Measurements from ENCODE around the gene PACSIN2.
"Not testable (repeated sequence)": the region's sequence is repeated elsewhere in the genome, so short reads cannot be mapped to it uniquely, and the experiment has no call there.

The PACSIN2 gene

DNA sequence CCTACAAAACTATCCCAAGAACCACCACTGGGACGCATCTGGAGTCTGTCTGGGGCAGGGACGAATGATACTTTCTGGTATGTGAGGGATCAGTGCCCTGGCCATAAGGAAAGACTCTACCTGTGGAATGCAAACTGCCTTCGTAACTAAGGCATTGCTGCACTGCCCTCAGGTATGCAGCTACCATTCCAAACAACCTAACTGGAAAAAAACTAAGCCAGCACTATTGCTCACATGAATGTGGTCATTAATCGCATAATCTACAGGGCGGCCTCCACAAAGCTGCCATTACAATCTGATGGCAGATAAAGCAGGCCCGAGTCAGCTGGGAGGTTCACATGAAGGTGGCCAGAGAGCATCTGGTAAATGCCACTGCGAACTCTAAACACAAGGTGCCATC lies 3.9 kb downstream of the PACSIN2 start:
- no peak for DNase-seq (ENCODE audit: low read depth)

DNA sequence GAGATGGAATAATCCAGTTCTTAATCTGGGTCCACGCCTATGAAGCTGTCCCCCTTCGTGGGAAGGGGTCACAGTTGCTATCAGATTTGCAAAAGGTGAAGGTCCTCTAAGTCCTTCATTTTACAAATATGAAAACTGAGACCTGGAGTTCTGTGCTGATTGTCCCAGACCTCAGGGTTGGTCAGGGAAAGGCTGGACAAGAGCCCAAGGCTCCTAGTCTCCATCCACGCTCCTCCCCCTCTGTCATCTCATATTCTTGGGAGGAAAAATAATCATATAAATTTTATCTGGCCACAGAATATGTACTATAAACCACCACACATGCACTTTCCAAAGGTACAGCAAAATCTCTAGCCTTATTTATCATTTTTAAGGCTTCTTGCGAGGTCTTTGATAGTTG lies 5.5 kb downstream of the PACSIN2 start:
- no peak for DNase-seq (ENCODE audit: low read depth)

DNA sequence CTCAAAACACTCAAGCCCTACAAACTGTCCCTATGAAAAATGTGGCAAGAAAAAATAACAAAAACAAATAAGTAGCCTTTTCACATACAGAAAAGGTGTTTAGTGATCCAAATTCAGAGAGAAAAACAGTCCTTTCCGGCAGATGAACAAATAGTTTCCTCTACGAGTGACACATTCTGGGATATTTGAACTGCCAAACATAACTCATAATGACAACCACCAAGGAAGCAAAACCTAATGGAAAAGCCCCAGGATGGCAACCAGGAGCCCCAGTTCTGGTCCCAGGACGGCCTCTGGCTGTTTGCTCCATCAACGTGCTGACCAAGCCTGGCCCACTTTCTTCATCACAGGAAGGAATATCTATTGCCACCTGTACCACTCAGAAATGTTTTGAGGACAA lies 6.0 kb downstream of the PACSIN2 start:
- DNase-seq (ENCODE audit: low read depth), result no peak

DNA sequence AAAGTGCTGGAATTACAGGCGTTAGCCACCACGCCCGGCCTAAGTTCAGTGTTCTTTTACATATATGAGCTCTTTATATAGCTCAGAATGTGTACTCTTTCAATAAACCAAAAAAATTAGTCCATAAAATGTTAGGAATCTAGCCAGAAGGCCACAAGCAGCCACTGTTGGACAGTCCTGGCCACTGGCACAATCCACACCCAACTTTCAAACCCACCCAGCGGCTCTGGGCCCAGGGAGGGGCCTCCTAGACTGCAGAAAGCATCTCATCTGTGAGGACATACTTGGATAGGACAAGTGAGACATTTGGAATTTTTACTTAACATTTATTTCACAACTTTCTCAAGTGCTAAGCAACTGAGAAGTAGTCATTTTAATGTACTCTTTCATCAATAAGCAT lies 6.4 kb downstream of the PACSIN2 start:
- peak; percentile 41 for DNase-seq (ENCODE audit: low read depth)

DNA sequence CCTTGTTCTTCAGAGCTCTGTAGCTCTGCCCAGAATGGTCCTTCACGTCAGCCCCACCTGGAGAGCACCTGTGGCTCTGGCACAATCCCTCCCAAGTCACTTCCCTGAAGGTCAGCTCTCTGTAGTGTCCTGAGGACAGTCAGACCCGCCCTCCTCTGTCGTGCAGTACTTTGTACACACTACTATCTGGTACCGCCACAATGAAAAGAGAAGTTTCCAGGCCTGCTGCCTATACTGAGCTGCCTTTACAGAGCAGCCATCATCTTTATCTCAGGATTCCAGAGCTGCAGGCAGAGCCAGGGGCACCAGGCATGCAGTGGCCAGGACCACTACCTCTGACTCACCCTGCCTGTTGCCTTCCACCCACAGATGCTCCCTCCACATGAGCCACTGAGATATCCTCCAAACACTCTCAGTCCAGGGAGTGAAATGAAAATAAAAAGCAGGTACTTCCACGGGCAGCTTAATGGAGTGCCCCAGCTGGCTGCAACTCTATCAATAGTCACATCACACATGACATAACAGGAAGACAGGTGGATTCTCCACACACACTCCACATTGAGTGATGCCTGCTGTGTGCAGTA lies 7.3 kb downstream of the PACSIN2 start:
- DNase-seq (ENCODE audit: low read depth), result no peak

DNA sequence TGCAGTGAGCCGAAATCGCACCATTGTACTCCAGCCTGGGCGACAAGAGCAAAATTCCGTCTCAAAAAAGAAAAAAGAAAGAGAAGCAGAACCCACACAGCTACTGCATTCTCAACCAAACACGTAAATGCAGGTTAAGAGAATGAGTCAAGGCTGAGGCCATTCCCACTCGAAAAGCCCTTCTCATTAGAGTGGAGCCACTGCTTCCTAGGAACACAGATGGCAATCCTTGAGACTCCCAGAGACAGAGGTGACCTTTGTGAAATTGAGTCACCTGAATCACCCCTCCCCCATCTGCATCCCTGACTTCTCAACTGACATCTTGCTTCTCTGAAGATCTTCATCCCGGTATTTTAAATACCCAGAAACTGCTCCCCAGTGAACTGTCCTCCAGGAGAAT lies 8.2 kb downstream of the PACSIN2 start:
- DNase-seq (ENCODE audit: low read depth), result no peak

DNA sequence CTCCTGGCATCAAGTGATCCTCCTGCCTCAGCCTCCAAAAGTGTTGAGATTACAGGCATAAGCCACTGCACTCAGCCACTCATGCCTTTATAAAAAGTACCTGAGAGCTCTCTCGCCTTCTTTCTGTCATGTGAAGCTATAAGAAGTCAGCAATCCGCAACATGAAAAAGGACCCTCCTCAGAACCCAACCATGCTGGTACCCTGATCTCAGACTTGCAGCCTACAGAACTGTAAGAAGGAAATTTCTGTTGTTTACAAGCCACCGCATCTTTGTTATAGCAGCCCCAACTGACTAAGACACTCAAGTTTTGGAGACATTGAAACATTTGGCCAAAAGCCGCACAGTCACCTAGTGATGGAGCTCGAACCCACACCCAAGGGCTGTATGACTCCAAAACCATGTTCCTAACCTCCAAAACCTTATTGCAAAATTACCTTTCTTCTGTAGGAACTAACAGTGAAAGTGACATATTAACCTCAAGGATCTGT lies 8.9 kb downstream of the PACSIN2 start:
- no peak for DNase-seq (ENCODE audit: low read depth)

DNA sequence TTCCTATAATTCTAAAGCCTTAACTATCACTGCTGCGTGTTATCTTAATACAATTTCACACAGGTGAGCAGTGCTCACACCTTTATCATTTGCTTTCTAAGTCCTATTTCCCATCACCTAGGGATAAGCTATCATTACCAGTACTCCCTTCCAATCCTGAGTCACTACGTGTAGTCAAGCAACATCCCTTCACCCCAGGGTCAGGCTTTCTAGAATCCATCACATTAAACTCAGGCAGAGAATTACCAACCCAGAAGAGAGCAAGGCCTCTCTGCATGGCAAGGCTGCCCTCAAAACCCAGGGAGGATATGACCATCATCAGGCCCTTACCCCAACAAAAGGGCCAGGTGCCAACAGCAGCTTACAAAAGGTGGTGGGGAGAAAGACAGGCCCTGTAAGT lies 9.8 kb downstream of the PACSIN2 start:
- DNase-seq (ENCODE audit: low read depth), result no peak

DNA sequence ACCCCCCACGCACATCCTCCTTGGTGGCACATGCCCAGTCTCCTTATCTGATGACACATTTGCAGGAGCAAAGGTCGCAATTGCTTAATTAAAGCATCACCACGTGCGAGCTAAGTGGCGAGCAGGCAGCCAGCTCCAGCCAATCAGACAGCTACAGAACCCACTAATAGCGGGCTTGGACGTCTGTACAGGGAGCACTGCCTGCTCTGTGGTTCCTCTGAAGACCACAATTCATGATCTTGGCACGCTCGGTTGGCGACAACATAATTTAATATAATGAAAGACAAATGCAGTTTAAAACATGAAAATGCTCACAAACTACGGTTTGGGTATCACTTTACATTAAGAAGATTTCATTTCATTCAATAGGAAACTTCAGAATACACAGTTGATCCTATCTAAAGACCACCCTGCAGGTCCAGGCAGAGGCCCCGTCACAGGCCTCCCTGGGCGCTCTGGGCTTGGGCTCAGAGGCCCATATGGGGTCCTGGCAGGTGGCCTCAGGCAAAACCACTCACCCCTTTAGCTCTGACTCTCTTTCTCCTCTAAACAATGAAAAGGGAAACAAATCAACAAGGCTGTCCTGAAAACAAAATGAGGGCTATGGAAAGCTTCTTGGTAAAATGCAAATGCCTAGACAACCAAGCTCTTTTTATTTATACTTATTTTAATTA lies 10.4 kb downstream of the PACSIN2 start:
- peak; percentile 85 for DNase-seq (ENCODE audit: low read depth)

DNA sequence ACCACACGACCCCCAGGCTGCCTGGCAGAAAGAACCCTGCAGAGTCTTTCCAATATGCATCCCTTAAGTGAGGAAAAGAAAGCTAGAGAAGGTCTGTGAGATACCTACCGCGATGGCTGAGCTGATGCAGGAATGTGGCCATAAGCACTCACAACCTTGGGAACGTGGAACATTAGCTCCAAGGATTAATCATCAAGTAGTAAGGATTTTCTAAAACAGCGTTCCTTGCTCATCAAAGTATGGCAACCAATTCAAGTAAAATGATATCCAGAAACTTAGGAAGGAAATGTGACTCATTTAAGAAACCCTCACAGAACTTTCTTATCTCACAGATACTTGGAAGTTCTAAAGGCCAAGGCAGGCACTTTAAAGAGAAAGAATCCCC lies 12.8 kb downstream of the PACSIN2 start:
- DNase-seq (ENCODE audit: low read depth), result peak; percentile 44

DNA sequence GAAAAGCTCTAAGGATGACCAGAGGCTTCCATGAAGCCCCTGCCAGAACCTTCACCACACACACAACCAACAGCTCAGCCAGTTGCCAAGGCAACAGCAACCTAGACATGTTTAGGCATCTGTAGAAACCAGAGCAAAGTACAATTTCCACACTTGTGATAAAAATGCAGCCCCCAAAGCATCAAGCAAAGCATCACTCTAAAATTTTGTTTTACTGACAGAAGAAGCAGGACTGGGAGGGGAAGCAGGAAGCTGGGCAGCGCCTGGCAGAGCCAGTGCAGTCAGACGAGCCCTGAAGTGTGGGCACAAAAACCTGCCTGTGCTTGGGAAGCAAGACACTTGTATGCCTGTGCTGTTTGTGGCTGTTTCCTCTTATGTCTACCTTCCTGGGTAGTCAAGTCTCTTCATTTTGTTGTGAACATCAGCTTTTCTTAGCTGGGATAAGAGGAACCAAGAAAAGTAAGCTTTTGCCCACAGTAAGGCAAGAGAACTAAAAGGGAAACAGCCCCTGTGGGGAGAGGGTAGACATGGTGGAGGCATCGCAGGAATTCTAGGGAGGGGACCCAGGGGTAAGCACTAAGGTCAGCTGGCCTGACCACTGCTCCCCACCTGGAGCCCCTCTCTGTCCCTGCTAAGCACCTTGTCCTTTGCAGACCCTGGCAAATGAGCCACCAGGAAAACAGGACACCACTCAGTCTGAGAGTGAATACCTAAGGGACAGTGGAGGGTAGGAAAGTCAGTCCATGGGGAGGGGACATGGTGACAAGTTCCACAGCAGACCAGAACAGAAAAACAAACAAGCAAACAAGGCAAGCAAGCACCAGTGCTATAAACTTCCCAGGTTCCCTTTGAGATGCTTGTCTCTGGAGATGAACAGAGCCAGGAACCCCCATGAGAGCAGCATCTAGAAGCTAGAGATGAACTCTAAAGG lies 13.4 kb downstream of the PACSIN2 start:
- peak; percentile 62 for DNase-seq (ENCODE audit: low read depth)

DNA sequence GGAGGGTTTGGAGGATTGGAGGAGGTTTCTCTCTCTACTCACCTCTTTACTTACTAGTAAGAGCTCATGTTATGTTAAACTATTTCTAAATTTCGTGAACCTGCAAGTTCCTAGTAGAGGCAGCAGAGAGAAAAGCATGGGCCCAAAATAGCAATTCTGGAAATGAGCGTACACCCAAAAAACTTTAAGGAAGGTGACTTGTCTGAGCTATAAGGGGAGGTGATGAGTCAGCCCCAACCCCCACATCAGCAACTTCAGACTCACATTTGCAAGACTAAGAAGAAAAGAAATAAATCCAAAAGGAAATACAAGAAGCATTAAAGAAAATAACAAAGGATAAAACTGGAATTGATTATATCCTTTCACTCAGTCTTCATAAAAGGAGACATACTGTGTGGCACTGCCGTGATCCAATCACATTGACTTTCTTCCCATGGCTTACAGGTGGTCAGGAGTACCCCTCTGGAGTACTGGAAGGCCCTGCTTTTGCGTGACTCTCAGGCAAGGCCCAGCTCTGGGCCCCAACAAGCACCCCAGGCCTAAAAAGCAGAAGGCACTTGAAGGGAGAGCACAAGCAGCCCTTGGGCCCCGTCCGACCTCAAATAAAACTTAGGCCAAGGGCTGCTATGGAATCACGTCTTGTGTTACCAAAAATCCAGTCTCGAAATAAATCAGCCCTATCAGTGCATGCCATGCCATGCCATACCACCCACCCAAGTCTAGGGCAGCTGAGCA lies 14.3 kb downstream of the PACSIN2 start:
- DNase-seq (ENCODE audit: low read depth), result no peak

DNA sequence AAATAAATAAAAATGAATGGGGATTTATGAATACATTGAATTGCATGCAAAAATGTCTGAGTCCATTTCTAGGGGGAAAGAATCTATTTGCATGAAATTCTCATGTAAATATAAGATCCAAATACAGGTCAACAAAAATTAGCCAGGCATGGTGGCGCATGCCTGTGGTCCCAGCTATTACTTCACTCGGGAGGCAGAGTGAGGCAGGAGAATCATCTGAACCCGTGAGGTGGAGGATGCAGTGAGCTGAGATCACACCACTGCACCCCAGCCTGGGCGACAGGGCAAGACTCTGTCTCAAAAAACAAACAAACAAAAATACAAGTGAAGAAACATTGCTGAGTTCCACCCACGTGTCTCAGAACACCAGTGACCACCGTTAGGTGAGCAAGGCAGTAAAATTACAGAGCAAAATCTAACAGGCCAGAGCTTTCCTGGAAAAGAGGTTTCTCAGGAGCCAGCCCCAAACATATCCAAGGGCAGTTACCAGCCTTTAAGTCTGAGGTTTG lies 17.3 kb downstream of the PACSIN2 start:
- no peak for DNase-seq (ENCODE audit: low read depth)

DNA sequence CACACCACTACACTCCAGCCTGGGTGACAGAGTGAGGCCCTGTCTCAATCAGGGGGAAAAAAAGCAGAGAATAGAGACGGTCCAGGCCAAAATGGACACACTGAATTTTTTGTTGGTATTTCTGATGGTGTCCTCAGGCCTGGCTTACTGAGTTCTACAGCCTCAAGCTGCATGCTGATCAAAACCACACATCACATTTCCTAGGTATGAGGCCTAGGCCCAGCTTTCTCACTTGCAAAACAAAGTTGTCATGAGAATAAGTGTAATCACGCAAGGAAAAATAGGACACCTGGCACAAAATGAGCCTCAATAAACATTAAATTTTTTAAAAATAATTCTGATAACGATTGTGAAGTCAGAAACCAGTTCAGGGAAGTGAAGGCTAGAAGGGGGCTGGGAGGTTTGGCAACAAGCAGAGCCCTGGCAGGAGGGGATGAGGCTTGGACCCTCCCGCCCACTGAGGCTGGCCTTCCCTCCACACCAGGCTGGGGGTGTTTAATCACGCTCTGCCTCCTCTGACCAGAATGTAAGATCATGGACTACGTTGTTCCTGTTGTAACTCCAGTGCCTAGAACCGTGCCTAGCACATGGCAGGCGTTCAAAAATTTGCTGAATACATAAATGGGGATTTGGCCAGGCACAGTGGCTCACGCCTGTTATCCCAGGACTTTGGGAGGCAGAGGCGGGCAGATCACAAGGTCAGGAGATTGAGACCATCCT lies 18.1 kb downstream of the PACSIN2 start:
- no peak for DNase-seq (ENCODE audit: low read depth)

DNA sequence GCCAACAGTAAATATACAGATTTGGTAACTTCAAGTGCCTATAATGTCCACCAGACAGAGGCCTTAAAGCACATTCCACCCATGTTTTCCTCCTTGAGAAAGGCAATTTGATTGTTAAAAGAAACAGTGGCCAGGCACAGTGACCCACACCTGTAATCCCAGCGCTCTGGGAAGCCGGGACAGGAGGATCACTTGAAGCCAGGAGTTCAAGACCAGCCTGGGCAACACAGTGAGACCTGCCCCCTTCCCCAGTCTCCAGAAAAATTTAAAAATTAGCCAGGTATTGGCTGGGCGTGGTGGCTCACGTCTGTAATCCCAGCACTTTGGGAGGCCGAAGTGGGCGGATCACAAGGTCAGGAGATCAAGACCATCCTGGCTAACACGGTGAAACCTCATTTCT lies 19.3 kb downstream of the PACSIN2 start:
- DNase-seq (ENCODE audit: low read depth), result not testable (repeated sequence)

DNA sequence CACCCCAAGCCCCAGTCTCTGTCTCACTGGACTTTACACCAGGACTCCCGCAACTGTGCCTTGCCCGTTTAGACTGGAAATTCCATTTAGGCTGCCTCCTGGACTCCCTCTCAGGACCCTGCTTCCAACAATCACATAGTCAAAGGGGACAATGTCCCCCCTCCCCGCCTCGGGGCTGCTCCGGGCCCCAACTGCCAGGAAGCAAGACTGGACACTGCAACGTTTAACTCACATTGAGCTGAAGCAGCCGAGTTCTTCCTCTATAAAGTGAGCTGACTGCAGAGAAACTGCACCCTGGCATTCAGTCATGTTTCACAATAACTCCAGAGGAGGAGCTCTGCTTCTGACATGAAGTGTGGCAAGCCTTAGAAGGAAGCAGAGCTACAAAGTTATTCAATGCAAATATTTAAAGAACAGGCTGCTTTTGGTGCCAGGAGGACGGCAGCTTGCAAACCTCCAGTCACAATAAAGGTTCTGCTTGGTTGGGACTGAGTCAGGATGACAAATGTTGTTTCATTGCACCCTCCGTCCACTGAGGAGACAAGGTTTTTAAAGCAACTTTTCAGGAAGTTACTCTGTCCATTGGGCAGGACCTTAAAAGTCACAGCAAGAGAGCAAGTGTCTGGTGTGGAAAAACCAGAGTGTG lies 19.9 kb downstream of the PACSIN2 start:
- DNase-seq (ENCODE audit: low read depth), result peak; percentile 95

DNA sequence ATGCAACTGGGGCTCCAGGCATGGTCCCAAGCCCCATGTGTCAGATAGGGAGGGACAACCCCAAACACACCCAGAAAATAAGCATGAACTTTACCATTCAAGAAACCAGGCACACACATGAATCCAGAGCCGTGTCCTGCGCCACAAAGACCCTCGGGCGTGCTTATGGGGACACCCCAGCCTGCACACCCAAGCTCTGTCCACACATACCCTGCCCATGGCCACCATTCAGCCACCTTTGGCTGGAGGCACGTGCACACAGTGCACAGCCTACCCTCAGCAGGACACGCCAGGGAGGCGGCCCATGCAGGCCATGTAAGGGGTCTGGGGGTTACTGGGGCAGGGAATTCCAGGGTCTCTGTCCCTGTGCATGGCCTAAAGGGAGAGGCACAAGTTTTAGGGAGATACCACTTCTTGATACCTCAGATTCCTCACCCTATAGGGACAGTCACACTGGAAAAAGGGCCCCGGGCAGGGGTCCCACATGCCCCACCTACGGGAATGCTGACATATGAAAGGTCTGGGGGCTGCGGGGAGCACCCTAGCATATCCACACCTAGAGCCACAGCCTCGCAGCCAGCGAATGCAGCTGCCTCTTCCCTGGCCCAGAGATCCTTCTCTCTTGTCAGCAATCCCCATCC lies 20.6 kb downstream of the PACSIN2 start:
- no peak for DNase-seq (ENCODE audit: low read depth)

DNA sequence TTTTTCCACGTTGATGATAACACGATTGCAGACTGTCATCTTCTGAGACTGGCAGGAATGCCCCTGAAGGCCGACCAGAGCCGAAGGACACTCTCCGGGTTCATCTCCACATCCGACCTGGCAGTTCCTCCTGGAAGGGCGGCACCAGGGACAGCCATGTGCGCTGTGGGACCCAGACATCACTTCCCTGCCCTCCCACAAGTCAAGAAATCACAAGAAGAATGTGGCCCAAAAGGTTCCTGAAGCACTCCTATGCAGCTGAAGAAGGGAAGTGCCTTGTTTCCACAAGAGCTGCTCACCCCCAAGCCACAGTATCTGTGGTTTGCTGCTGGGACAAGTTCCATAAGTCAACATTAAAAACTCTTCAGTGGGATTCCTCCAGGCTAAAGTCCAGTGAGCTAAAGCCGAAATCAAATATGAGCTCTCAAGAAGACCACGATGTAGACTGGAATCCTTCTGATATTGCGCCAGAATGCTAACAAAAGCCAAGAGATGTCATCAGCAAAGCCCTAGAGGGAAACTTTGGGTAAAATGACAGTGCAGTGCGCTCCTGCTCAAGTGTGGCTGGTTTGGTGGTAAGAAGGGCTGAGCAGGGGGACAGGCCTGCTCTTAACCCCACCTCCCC lies 21.2 kb downstream of the PACSIN2 start:
- peak; percentile 86 for DNase-seq (ENCODE audit: low read depth)

DNA sequence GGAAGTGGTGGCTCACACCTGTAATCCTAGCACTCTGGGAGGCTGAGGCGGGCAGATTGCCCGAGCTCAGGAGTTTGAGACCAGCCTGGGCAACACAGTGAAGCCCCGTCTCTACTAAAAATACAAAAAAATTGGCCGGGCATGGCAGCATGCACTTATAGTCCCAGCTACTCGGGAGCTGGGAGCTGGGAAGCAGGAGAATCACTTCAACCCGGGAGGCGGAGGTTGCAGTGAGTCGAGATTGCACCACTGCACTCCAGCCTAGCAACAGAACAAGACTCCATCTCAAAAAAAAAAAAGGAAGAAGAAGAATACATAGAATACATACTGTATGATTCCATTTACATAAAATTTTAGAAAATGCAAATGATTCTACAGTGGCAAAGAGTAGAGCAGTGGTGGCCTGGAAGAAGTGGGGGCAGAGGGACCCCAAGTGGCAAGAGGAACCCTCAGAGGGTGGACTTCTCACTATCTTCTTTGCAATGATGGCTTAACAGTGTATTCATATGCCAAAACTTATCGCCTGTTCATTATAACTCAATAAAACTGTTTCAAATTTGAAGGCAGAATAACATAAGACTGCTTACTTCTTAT lies 22.0 kb downstream of the PACSIN2 start:
- DNase-seq (ENCODE audit: low read depth), result no peak
